Measurements from ENCODE around the gene SPAG9.

- TF ChIP-seq, protein P1, sequence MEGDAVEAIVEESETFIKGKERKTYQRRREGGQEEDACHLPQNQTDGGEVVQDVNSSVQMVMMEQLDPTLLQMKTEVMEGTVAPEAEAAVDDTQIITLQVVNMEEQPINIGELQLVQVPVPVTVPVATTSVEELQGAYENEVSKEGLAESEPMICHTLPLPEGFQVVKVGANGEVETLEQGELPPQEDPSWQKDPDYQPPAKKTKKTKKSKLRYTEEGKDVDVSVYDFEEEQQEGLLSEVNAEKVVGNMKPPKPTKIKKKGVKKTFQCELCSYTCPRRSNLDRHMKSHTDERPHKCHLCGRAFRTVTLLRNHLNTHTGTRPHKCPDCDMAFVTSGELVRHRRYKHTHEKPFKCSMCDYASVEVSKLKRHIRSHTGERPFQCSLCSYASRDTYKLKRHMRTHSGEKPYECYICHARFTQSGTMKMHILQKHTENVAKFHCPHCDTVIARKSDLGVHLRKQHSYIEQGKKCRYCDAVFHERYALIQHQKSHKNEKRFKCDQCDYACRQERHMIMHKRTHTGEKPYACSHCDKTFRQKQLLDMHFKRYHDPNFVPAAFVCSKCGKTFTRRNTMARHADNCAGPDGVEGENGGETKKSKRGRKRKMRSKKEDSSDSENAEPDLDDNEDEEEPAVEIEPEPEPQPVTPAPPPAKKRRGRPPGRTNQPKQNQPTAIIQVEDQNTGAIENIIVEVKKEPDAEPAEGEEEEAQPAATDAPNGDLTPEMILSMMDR (IDR thresholded peaks at IDR 0.05; ENCODE audit: poor library complexity, severe bottlenecking): no peak
- no peak for TF ChIP-seq RAD21 (conservative IDR thresholded peaks at IDR 0.05)
Measured at GRCh38 chr17:50946891-50947781, 173.5 kb downstream of the SPAG9 start.

Data from neural cell (in vitro differentiated cells).